HCT116 (cell line): ENCODE results near the gene DPM2.

Experiments used
- CEBPB ChIP-seq: IDR thresholded peaks from 2 replicates; pipeline ENCODE4 v1.6.1; 2012; ENCODE audit warnings: low read depth
- EZH2 ChIP-seq: fragments of 200-600 bp; sonication (generic); IDR thresholded peaks from 2 replicates; pipeline ENCODE4 v1.6.1; 2017; ENCODE audit warnings: antibody characterized with exemption, mixed run types

- no peak for TF ChIP-seq EZH2
- TF ChIP-seq CEBPB = no peak
Measured at GRCh38 chr9:127958728-127959127, 21.1 kb upstream of the DPM2 start.
